Measurements from ENCODE around the gene SPTBN1.

The SPTBN1 gene

DNA sequence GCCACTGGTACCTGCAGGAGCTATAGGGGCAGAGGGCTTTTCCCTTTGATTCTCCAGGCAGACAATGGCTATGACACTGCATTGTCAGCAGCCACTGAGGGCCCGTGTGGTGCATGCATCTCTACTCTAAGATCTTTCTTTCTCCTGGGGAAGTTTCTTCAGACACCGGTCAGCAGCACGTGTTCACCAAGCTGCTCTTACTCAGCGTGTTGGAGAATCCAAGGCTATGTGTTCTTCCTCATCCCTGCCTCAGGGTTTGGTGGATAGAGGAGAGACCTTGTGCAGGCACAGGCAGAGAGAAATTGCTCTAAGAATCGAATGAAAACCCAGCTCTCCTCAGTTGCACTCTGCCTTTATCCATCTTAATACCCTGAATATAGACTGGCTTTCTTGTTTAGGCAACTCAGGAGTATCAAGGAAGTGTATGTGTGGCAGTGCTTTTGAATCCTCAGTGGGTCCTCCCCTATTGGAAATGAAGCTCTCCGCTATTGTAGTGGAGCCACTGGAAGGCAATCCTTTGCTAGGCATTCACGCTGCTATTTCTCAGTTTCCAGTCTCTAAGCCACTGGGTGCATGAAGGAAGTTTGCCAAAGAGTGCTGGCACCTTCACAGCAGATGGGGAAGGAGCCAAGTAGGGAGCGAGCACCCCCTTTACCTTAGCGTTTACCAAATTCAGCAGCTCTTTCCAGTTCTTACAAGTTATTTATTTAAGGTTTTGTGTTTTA, 180.4 kb downstream of the SPTBN1 start:
- DNase-seq: no peak

DNA sequence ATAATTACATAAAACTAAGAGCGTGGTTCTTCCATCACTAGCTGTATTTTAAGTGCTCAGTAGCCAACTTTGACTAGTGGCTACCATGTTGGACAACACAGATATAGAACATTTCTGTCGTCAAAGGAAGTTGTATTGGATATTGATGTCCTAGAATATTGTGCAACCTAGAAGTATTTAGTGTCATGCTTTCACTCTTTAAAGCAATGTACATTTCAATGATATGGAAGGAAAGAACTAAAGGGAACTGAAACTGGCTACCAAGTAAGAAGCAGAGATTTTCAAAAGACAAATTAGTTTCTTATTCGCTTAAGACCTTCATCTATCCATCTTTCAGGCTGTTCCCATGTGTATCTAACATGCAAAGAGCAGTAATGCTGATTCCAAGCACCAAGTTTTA, 182.0 kb downstream of the SPTBN1 start:
- DNase-seq: no peak

DNA sequence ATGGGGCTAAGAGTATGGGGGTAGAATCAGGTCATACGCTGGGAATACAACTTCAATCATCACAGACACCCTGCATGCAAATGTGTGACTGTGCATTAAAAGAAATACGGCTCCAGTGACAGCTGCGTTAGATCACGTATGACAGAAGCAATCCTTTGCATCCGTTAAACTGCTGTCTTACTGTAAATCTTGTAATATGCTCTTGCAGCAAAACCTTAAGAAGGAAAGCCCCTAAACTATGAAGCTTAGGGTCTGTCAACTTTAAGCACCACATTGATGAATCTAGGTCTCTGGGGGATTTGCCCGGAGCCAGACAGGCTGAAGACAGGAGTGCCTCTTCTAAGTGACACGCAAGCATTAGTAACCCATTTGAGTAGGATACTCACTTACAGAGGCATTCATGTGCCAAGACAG, 182.7 kb downstream of the SPTBN1 start:
- DNase-seq: no peak

DNA sequence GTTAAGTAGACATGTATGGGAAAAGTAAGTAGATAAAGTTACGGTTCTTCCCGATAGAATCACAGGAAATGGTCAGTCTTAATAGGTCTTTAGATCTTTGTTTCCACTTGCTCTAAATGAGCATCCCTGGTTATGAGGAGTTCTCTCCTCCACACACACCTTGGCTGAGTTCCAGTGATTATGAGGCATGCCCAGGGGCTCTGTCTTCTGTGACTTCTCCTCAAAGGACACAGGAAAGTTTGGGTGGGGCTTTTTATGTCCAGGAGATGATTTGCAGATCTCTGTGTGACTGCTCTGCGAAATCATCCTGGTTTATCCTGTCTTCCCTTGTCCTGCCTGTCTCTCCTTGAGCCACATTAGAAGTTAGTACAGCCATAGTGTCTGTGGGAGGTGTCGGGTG, 183.5 kb downstream of the SPTBN1 start:
- DNase-seq: no peak

DNA sequence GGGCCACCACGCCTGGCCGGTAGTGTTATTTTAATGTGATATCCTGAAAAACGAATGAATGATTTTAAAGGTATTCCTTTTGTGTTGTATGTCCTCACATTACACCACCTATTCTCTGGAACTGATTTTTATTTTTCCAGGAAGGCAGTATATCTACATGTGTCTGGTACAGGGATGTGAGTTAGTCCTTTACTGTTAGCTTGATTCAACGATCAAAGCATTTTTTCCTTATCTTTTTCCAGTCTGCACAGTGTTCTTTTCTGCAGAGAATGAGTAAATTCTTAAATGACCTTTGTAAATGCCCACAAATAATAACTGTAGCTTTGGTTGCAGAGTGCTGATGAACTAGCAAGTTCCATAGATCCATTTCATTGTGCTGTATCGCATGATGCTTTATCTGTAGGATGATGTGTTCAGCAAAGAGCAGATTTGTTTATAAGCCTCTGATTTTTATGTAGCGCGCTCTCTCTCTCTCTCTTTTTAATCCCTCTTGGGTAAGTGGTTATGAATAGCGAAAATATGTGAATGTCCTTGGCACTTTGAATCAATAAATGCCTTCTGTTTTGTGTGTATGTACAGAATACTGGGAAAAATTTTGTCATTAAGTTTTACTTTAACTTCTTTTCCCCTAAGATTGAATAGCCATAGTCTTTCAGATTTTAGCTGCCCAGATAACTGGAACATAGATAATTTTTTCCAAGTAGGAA, 184.9 kb downstream of the SPTBN1 start:
- no peak for DNase-seq

DNA sequence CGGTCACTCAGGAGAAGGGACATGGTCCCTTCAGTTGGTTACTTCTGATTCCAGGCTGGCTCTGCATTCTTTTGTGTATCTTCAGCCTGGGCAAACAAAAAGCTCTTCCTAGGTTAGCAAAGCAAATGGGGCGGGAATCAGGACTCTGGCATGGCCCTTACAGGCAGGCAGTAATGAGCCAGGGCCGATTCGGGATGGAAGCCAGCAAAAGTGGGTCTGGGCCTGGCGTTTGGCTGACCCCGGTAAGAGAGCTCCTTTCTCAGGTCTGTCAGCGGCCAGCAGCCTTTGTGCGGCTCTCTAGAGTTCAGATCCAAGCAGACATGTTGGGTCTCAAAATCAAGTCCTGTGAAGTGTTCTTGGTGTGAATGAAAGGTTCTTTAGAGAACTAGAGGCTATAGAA, 185.9 kb downstream of the SPTBN1 start:
- no peak for DNase-seq

DNA sequence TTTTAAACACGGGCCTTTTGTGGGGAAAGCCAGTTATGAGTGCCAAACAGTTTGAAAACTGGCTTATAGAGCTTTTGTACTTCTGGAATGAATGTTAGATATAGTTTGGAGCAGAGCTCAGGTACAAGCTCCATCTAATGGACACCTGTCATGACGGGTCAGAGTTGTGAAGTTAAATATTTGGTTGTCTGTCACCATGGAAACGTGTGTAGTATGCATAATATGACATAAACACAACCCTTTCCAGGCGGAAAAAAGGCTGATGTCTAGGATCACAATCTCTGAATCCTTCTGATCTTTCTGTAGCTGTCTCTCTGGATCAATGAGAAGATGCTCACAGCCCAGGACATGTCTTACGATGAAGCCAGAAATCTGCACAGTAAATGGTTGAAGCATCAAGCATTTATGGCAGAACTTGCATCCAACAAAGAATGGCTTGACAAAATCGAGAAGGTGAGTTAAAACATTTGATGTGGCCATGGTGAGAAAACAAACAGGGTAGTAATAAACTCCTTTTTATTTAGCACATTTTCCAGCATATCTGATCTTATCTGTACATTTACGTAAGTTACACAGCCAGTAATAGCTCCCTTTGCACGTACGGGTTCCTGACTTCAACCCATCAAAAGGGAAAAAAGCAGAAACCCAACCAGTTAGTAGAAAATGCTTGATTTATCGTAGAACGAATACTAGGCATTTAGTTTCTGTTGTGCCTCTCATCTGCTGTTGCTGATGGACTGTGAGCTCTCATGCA, 186.7 kb downstream of the SPTBN1 start:
- no peak for DNase-seq

DNA sequence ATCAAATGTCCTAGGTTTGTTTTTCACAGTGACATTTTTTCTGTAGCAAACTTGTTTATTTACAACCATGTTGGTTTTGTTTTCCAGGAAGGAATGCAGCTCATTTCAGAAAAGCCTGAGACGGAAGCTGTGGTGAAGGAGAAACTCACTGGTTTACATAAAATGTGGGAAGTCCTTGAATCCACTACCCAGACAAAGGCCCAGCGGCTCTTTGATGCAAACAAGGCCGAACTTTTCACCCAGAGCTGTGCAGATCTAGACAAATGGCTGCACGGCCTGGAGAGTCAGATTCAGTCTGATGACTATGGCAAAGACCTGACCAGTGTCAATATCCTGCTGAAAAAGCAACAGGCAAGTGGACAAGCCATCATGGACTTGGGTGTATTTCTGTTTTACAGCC, 188.1 kb downstream of the SPTBN1 start:
- DNase-seq: no peak

DNA sequence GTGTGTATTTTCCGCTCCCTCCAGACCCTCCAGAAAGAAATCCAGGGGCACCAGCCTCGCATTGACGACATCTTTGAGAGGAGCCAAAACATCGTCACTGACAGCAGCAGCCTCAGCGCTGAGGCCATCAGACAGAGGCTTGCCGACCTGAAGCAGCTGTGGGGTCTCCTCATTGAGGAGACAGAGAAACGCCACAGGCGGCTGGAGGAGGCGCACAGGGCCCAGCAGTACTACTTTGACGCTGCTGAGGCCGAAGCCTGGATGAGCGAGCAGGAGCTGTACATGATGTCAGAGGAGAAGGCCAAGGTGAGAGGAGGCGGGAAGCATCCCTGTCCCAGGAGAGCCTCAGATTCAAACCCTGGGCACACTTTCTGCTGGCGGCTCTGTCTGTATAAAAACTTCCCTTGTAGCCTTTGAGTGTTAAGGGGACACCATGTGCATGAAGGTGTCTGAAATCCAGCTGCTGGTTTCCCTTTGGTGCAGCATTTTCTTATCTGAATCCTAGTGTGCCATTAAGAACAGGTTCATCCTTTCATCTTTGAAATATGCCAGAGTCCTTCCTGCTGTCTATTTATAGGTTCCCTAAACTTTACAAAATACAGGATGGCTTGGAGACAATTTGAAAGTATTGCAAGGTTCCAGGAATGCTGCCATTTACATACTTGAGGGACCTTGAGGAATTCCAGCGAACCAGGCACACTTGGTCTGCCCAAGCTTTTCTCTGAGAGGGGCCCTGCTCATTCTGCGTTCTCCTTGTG, 190.2 kb downstream of the SPTBN1 start:
- no peak for DNase-seq

DNA sequence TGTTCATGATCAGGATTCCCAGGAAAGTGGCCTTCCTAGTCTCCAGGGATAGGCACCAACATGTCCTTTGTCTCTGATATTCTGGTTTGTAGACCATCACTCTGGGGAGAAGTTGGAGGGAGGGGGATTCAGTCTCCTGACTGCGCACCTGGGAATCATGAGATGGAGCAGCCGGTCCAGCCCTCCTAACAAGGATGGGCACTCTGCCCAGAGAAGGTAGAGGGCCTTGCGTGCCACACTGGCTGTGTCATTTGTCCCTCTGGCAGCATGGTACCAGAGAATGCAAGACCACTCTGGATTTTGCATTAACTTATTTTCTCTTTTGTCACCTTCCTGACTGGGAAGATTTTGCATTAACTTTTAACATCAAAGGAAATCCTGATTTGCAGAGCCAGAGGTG, 192.1 kb downstream of the SPTBN1 start:
- DNase-seq: no peak

DNA sequence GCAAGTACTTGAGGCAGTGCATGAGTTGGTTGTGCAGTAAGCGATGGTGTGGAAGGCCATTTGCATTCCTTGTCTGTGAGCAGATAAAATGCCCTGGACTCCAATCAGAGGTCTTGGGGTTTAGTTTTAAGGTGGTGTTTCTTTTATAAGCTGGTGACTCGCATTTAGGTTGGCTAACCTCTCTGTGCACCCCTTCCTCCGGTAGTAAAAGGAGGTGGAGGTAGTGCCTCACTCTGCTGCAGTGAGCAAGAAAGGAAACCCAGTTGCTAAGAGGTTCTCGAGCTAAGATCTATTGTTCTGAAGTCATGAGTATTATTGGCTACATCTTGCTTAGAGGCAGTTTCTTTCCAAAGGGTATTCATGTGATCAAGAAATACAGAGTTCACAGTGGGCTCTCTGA, 193.1 kb downstream of the SPTBN1 start:
- no peak for DNase-seq

DNA sequence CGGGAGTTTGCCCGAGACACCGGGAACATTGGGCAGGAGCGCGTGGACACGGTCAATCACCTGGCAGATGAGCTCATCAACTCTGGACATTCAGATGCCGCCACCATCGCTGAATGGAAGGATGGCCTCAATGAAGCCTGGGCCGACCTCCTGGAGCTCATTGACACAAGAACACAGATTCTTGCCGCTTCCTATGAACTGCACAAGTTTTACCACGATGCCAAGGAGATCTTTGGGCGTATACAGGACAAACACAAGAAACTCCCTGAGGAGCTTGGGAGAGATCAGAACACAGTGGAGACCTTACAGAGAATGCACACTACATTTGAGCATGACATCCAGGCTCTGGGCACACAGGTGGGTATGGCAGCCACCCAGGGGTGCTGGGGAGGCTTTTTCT, 193.5 kb downstream of the SPTBN1 start:
- DNase-seq: no peak

DNA sequence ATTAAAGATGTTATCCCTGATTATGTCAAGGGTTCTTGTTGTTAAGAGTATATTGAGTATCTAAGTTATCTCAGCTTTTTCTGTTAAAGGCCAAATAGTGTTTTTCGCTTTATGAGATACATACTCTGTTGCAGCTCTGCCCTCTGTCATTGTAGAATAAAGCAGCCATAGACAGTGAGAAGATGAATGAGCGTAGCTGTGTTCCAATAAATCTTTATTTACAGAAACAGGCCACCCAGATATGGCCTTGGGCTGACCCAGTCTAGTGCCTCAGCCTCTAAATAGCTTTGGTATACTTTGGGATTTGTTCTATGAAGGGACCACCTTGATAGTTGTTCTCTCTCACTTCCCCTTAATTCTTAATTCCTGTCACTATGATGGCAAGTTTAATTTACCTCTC, 194.5 kb downstream of the SPTBN1 start:
- DNase-seq: no peak

DNA sequence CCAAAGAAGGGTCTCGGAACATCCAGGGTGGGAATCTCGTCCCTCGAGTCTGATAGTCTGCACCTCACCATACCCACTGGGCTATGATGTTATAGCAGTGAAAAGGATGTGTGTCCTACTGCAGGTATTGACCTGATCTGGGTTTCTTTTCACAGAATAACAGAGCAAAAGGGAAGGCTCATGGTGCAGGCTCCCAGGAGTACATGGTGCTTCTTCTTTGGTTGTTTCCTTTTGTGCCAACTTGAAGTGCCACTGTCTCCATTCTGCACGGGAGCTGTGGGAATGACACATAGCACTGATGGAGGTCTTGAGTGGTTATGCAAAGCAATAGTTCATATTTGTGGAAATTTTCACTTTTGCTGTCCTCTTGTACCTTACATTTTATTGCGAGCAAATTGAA, 195.2 kb downstream of the SPTBN1 start:
- DNase-seq: no peak

DNA sequence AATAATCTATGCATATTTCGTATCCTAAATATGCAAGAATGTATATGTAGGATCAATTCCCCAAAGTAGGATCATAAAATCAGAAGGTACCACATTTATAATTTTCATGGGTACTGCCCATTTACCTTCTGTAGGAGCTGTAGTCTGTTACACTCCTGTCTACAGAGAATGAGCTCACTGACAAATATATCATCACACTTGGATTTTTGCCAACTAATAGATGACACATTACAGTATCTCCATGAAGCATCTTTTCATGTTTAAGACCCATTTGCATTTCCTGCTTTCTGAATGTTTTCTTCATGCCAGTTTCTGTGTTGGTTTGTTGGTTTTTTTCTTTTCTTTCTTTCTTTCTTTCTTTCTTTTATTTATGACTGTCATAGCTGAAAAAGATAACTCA, 196.4 kb downstream of the SPTBN1 start:
- no peak for DNase-seq

DNA sequence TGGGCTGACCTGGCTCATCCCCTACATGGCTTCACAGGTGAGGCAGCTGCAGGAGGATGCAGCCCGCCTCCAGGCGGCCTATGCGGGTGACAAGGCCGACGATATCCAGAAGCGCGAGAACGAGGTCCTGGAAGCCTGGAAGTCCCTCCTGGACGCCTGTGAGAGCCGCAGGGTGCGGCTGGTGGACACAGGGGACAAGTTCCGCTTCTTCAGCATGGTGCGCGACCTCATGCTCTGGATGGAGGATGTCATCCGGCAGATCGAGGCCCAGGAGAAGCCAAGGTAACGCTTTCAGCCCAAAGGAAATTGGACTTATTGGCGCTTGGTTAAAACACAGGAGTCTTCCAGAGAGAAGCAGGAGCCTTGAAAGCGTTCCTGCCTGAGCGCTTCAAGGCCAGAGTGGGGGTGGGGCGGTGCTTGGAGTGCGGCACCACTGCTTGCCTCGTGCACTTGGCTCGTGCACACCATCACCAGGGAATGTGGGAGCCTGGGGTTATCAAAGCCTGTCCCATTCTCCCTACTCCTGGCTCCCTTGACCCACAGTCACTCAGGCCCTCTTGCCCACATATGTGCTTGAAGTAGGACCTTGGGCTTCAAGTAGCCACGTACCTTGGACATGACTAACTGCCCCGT, 197.6 kb downstream of the SPTBN1 start:
- no peak for DNase-seq

DNA sequence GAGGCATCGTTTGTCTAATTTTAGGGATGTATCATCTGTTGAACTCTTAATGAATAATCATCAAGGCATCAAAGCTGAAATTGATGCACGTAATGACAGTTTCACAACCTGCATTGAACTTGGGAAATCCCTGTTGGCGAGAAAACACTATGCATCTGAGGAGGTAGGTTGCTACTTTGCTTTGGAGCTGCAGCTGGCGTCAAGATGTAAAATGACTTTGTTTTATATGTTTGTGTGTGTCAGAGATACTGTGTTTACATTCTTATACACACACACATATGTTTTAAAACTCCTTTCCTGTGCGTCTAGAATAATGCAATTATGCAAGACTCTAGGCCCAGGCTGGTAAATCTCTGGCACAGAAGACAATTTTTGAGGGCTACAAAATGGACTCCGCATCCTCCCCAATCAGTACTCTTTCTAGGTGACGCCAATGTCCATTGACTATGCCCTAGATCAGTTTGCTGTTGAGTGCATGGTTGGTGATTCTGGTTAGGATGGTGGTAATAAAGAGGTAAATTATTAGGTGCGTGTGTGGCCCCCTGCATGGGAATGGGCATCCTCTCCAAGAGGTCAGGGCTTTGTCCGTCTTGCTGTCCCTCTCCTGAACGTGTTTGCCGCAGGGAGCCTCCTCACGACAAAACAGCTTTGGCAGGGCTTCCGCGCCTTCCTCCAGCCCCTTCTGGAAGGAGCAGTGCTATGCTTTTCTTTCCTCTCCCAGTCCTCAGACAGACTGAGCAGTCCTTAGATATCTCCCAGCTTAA, 199.1 kb downstream of the SPTBN1 start:
- DNase-seq: no peak

DNA sequence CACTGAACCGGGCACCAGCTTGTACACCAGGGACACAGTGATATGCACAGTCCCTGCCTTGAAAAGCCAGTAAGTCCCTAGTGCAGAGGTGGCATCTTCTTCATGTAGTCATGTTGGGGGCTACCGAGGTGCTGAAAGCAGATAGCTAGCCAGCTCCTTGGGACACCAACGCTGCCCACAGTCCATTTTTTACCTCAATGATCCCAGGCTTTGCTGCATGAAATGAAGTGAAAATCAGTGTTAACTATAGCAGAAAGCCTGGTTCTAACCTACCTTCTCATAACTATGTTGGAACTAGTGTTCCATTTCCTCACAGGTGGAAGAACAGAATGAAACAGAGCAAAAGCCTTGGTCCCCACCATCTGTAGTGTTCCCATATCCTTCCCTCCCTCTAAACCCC, 200.7 kb downstream of the SPTBN1 start:
- no peak for DNase-seq

DNA sequence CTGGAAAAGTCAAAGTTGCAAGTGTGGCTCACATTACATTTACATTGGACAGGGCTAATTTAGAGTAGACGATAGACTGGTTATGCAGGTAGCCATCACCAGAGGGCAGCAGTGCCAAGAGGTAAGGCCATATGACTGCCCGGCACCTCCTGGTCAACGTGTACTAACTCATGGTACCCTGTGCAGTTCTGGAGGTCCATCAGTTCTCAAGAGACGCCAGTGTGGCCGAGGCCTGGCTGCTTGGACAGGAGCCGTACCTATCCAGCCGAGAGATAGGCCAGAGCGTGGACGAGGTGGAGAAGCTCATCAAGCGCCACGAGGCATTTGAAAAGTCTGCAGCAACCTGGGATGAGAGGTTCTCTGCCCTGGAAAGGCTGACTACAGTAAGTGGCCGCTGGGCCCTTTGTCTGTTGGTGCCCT, 201.5 kb downstream of the SPTBN1 start:
- DNase-seq: no peak

DNA sequence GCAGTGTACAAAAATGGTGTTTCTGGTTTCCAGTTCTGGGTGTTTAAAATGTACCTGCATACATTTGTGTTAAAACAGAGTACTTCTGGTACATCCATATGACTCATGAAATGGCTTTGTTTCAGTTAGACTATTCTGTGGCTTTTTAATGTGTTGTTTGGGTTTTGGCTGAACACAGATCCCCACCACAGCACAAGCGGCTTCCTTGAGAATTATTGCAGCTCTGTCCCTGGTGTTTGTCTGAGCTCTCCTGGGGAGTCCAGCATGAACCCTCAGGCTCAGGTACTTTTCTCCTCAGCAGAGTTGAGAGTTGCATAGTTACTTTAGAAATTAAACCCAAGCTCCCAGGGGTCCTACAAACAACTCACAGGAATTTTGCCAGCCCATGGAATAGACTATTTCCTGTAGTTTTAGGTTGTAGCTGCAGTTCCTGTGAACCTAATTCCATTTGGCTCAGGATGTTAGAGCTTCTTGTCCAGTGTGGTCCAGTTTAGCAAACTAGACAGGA, 202.5 kb downstream of the SPTBN1 start:
- DNase-seq: no peak

DNA sequence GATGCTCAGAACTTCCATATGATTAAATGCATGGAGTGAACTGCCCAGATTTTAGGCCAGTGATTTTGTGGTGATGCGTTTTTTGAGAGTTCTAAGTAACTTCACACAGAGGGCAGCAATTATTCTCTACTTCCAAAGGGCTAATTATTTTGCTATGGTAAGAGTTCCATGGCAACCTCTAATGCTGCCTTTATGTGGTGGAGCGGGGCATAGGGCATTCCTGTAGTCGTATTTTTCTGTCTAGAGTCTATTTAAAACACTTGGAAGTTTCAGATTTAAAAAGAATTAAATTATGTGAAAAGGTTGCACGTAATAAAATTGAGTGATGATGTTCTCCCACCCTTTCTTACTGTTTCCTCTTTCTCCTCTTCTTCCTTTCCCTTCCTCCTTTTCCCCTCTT, 203.4 kb downstream of the SPTBN1 start:
- DNase-seq: no peak

DNA sequence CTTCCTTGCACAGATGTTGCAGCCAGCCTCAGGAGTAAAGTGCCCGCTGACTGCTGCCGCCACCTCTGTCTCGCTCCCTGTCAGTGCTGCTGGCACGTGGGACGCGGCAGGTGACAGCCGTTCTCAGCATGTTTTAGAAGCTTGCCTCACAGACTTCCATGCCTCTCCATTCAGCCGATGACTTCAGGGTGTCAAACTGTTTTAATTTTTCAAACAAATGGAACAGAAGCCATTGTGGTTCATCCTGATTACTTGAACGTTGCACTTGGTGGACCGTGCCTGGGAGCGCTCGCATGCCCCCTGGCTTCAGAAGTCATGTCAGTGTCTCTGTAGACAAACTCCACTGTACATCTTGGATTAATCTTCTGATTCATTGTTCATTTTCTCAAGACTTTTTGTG, 204.6 kb downstream of the SPTBN1 start:
- no peak for DNase-seq

Data from central memory CD4-positive, alpha-beta T cell (primary cell).